Sigmoid colon (tissue), 4 donors: ENCODE data around the gene ARID3B.

Experiments
- POLR2A ChIP-seq, 2 donors: fragments of 450-650 bp; IDR thresholded peaks; one replicate each; pipeline ENCODE4 v1.6.1; 2016; ENCODE audit warnings: antibody characterized with exemption in 2 of 2, mild to moderate bottlenecking in 2 of 2, moderate library complexity in 2 of 2
- POLR2AphosphoS5 ChIP-seq, 4 donors: sonication (generic); formaldehyde crosslinking; IDR thresholded peaks; one replicate each; pipeline ENCODE4 v1.6.1; 2017; ENCODE audit warnings: antibody characterized with exemption in 4 of 4
- TF ChIP-seq, protein P1 (sequence below), 4 experiments: fragments of 450-650 bp in 3 of 4; fragments of 200-600 bp in 1 of 4; IDR thresholded peaks; one replicate each; pipeline ENCODE4 v1.5.1; 2016 to 2019; ENCODE audit warnings: antibody characterized with exemption in 4 of 4, mild to moderate bottlenecking in 3 of 4, moderate library complexity in 2 of 4

DNA sequence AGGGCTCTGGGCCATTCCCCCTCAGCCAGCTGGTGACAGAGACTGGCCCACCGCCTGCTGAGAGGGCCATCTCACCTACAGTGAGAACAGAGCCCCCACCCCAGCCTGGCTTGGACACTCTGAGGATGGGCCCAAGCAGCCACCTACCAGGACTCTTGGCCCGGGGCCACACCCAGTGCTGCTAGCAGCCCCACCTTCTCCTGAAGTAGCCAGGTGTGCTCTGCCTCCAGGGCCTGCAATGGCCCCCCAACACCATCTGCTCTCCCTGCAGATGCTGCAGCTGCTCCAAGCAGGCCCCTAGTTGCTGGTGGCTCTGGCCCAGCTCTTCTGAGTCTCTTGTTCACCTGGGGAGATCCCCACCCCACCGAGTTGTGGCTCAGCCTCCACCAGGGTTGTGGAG lies 67.8 kb downstream of the ARID3B start:
- TF ChIP-seq, protein P1, sequence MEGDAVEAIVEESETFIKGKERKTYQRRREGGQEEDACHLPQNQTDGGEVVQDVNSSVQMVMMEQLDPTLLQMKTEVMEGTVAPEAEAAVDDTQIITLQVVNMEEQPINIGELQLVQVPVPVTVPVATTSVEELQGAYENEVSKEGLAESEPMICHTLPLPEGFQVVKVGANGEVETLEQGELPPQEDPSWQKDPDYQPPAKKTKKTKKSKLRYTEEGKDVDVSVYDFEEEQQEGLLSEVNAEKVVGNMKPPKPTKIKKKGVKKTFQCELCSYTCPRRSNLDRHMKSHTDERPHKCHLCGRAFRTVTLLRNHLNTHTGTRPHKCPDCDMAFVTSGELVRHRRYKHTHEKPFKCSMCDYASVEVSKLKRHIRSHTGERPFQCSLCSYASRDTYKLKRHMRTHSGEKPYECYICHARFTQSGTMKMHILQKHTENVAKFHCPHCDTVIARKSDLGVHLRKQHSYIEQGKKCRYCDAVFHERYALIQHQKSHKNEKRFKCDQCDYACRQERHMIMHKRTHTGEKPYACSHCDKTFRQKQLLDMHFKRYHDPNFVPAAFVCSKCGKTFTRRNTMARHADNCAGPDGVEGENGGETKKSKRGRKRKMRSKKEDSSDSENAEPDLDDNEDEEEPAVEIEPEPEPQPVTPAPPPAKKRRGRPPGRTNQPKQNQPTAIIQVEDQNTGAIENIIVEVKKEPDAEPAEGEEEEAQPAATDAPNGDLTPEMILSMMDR (IDR thresholded peaks at IDR 0.05): no peak
- no peak for TF ChIP-seq POLR2A (IDR thresholded peaks at IDR 0.05)
- TF ChIP-seq POLR2AphosphoS5 (IDR thresholded peaks at IDR 0.05): no peak
